GM18909 (cell line): Measurements from ENCODE around the gene SLC39A5.
"Not testable (repeated sequence)": the region's sequence is repeated elsewhere in the genome, so short reads cannot be mapped to it uniquely, and the experiment has no call there.

Experiments used
- ATAC-seq: cut with Tn5 transposase; IDR thresholded peaks from one replicate; pipeline ENCODE4 v1.9.1; 2021; ENCODE audit warnings: mild to moderate bottlenecking; ENCODE audit not compliant: unreplicated experiment, poor library complexity

Gene SLC39A5

GRCh38 chr12:56266693-56267442 lies 37.0 kb downstream of the SLC39A5 start, which contains the start of gene COQ10A:
TSS of gene COQ10A (plus strand) at chr12:56266942. CDS start at chr12:56267119, 177 bp downstream.
- peak; percentile 88 for ATAC-seq

- peak; percentile 10 for ATAC-seq
Measured at GRCh38 chr12:56267443-56268071, 37.7 kb downstream of the SLC39A5 start.

GRCh38 chr12:56271031-56271430 lies 41.2 kb downstream of the SLC39A5 start:
- ATAC-seq, result no peak

- not testable (repeated sequence) for ATAC-seq
Measured at GRCh38 chr12:56272468-56272867, 42.6 kb downstream of the SLC39A5 start.

GRCh38 chr12:56274299-56274698 lies 44.4 kb downstream of the SLC39A5 start:
- ATAC-seq, result no peak

GRCh38 chr12:56278905-56279304 lies 49.1 kb downstream of the SLC39A5 start:
- ATAC-seq, result no peak

- ATAC-seq, result no peak
Measured at GRCh38 chr12:56280849-56281248, 51.0 kb downstream of the SLC39A5 start.

- no peak for ATAC-seq
Measured at GRCh38 chr12:56282030-56282429, 52.2 kb downstream of the SLC39A5 start.

- ATAC-seq, result no peak
Measured at GRCh38 chr12:56282579-56282978, 52.7 kb downstream of the SLC39A5 start.

GRCh38 chr12:56284263-56284662 lies 54.4 kb downstream of the SLC39A5 start:
- ATAC-seq, result not testable (repeated sequence)

GRCh38 chr12:56286044-56286830 lies 56.4 kb downstream of the SLC39A5 start:
- ATAC-seq, result no peak
